Measurements from ENCODE around the gene CYTH1. TPM values are rescaled to one million over a fixed set of nuclear protein-coding genes. Genes with fewer than 3 reads are reported as not detected.

CYTH1 gene
- total RNA-seq, 1 experiment from 2014 or later, result 9.7 TPM

DNA sequence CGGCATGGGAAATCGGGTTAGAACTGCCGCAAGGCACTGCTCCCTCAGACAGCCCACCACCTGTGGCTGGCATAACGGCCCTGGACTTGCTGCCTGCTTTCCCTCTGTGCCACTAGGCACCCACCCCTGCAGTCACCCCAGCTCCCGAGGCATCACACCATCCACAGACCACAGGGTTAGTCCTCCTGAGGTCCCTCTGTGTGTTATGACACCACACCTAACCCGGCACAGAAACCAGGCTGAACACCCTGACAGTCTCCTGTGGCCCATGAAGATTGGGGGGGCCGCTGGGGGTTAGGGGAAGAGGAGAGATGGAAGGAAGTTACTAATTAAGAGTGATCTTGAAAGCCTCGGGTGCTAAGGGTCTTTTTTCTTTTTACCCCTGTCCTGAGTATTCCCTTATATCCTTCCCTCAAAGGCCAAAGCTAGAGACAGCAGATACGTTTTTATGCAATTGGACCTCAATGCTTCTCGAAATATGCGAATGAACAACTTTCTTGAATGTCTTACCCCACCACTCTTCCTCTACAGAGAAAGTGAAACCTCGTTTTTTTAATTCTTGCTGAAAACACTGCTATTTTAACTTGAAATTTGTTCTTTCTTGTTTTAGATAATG, 7.0 kb downstream of the CYTH1 start:
- Histone ChIP-seq H3K18ac (ENCODE audit: insufficient read length, low read depth, low read length) (no peak overlapping the region), H3K23me2 (ENCODE audit: insufficient read length, low read depth, low read length, poor library complexity, severe bottlenecking) (no peaks in the 10 kb centered on the region), H3K9ac (ENCODE audit: extremely low read depth, insufficient read length, low read length) (no peak overlapping the region), H2AFZ (ENCODE audit: low read length) (no peak overlapping the region), H2BK12ac (ENCODE audit: insufficient read length, low read depth, low read length) (no peak overlapping the region), H3K4me1 (ENCODE audit: insufficient read depth, low read length) (no peaks in the 10 kb centered on the region), H2BK5ac (ENCODE audit: insufficient read length, low read length) (no peak overlapping the region), H4K20me1 (ENCODE audit: control insufficient read depth, insufficient read depth, insufficient read length) (no peaks in the 10 kb centered on the region), H3K9me3 (ENCODE audit: control insufficient read depth, low read depth, low read length) (no peaks in the 10 kb centered on the region), H3K23ac (ENCODE audit: insufficient read length, low read depth, low read length) (no peak overlapping the region), H2BK20ac (ENCODE audit: low read depth, low read length, poor library complexity, severe bottlenecking) (no peak overlapping the region), H2BK15ac (ENCODE audit: low read depth, low read length) (no peak overlapping the region), H4K91ac (ENCODE audit: insufficient read length, low read depth, low read length) (no peak overlapping the region), H3K4ac (ENCODE audit: low read depth, low read length) (no peak overlapping the region), H3K56ac (ENCODE audit: insufficient read length, low read depth, low read length) (no peak overlapping the region), H3T11ph (ENCODE audit: low read length) (no peak overlapping the region), H2BK120ac (ENCODE audit: low read depth, low read length, poor library complexity, severe bottlenecking) (no peak overlapping the region), H3K14ac (ENCODE audit: insufficient read depth, low read length) (no peak overlapping the region), H4K5ac (ENCODE audit: insufficient read length, low read depth, low read length) (no peak overlapping the region), H3K27me3 (ENCODE audit: insufficient read depth, low read length) (no peaks in the 10 kb centered on the region), H3K79me1 (ENCODE audit: insufficient read depth, low read depth, low read length, poor library complexity, severe bottlenecking) (peaks cover 2% of the 10 kb centered on the region), H3K4me2 (ENCODE audit: insufficient read depth, insufficient read length, low read length) (no peak overlapping the region), H4K8ac (replicated peaks; ENCODE audit: insufficient read length, low read depth, low read length) (no peak overlapping the region), H2AK5ac (ENCODE audit: insufficient read length, low read length) (no peak overlapping the region), H3K27ac (ENCODE audit: insufficient read length, low read depth, low read length) (no peak overlapping the region), H3K79me2 (ENCODE audit: insufficient read depth, low read length) (no peaks in the 10 kb centered on the region)
- no peaks in the 10 kb centered on the region for H3K36me3 Mint-ChIP-seq (ENCODE audit: insufficient read depth in 1 of 3, low read depth in 3 of 3)
- H3K4me1 Mint-ChIP-seq, result peaks cover 6 to 10% of the 10 kb centered on the region in 2 experiments
- H3K9me3 Mint-ChIP-seq, result no peaks in the 10 kb centered on the region
- no peaks in the 10 kb centered on the region for H3K27me3 Mint-ChIP-seq (ENCODE audit: low read depth)
- H3K27ac Mint-ChIP-seq, result peak overlapping the region in 1 of 3 experiments; percentile 62; a peak in 1 of 7 replicates
- TF ChIP-seq, protein P1, sequence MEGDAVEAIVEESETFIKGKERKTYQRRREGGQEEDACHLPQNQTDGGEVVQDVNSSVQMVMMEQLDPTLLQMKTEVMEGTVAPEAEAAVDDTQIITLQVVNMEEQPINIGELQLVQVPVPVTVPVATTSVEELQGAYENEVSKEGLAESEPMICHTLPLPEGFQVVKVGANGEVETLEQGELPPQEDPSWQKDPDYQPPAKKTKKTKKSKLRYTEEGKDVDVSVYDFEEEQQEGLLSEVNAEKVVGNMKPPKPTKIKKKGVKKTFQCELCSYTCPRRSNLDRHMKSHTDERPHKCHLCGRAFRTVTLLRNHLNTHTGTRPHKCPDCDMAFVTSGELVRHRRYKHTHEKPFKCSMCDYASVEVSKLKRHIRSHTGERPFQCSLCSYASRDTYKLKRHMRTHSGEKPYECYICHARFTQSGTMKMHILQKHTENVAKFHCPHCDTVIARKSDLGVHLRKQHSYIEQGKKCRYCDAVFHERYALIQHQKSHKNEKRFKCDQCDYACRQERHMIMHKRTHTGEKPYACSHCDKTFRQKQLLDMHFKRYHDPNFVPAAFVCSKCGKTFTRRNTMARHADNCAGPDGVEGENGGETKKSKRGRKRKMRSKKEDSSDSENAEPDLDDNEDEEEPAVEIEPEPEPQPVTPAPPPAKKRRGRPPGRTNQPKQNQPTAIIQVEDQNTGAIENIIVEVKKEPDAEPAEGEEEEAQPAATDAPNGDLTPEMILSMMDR (conservative IDR thresholded peaks at IDR 0.05), result no peak
- WGBS (ENCODE audit: extremely low coverage, insufficient read length, low lambda C conversion rate), result no CpG with 5 or more reads among the region's 12 CpGs
- H3K4me3 Mint-ChIP-seq, result no peak overlapping the region
- DNase-seq, result no peak
